Right lobe of liver (tissue), 4 donors: ENCODE measurements around the gene EDARADD.

Experiments
- CTCF ChIP-seq, 4 donors: fragments of 200-600 bp in 3 of 4; fragments of 450-650 bp in 1 of 4; IDR thresholded peaks; one replicate each; pipeline versions ENCODE4 v1.5.1 to v1.8.0; 2016 to 2022; ENCODE audit warnings: antibody characterized with exemption in 4 of 4, mild to moderate bottlenecking in 2 of 4
- POLR2A ChIP-seq: fragments of 450-650 bp; IDR thresholded peaks from one replicate; pipeline ENCODE4 v1.6.1; 2017; ENCODE audit warnings: antibody characterized with exemption, mild to moderate bottlenecking
- donor health status: DM: no; HTN: no; CAD: no.
- donor health status: DM: no; HTN: no; CAD: no.
- donor health status: DM: no; HTN: yes; CAD: no.

GRCh38 chr1:236497908-236498307 lies 103.8 kb downstream of the EDARADD start:
- TF ChIP-seq CTCF (IDR thresholded peaks at IDR 0.05) (no peak), POLR2A (no peak)
